ENCODE results near the gene GDF10. TPM values are rescaled to one million over a fixed set of nuclear protein-coding genes. Genes with fewer than 3 reads are reported as not detected.

GDF10 gene
- total RNA-seq, 1 donor from 2014 or later = 0.74 TPM

DNA sequence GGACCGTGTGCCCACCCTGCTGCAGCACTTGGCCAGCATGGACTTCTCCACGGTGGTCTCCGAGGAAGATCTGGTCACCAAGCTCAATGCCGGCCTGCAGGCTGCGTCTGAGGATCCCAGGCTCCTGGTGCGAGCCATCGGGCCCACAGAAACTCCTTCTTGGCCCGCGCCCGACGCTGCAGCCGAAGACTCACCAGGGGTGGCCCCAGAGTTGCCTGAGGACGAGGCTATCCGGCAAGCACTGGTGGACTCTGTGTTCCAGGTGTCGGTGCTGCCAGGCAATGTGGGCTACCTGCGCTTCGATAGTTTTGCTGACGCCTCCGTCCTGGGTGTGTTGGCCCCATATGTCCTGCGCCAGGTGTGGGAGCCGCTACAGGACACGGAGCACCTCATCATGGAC is 49.5 kb downstream of the GDF10 start:
- H3K4me3 Mint-ChIP-seq (ENCODE audit: unreplicated experiment) = no peak overlapping the region
- no peak for DNase-seq (ENCODE audit: low spot score)
- no peaks in the 10 kb centered on the region for H3K36me3 Mint-ChIP-seq (ENCODE audit: low read depth, unreplicated experiment)
- H3K9me3 Mint-ChIP-seq (ENCODE audit: unreplicated experiment) = no peaks in the 10 kb centered on the region
- H3K4me1 Mint-ChIP-seq (ENCODE audit: unreplicated experiment) = no peaks in the 10 kb centered on the region
- H3K27me3 Mint-ChIP-seq (ENCODE audit: unreplicated experiment) = peaks cover 7% of the 10 kb centered on the region
- H3K27ac Mint-ChIP-seq (ENCODE audit: unreplicated experiment) = no peak overlapping the region
- TF ChIP-seq CTCF (IDR thresholded peaks at IDR 0.05; ENCODE audit: unreplicated experiment) = no peak

GRCh38 chr10:47349941-47350371 is 50.0 kb downstream of the GDF10 start:
- Mint-ChIP-seq H3K27ac (ENCODE audit: unreplicated experiment) (no peak overlapping the region), H3K36me3 (ENCODE audit: low read depth, unreplicated experiment) (no peaks in the 10 kb centered on the region), H3K4me3 (ENCODE audit: unreplicated experiment) (no peak overlapping the region), H3K27me3 (ENCODE audit: unreplicated experiment) (peaks cover 7% of the 10 kb centered on the region), H3K4me1 (ENCODE audit: unreplicated experiment) (no peaks in the 10 kb centered on the region), H3K9me3 (ENCODE audit: unreplicated experiment) (no peaks in the 10 kb centered on the region)
- TF ChIP-seq CTCF (IDR thresholded peaks at IDR 0.05; ENCODE audit: unreplicated experiment) = no peak
- no peak for DNase-seq (ENCODE audit: low spot score)

- Mint-ChIP-seq H3K9me3 (ENCODE audit: unreplicated experiment) (no peaks in the 10 kb centered on the region), H3K27me3 (ENCODE audit: unreplicated experiment) (peaks cover 7% of the 10 kb centered on the region), H3K27ac (ENCODE audit: unreplicated experiment) (no peak overlapping the region), H3K4me1 (ENCODE audit: unreplicated experiment) (no peaks in the 10 kb centered on the region), H3K36me3 (ENCODE audit: low read depth, unreplicated experiment) (no peaks in the 10 kb centered on the region), H3K4me3 (ENCODE audit: unreplicated experiment) (no peak overlapping the region)
- DNase-seq (ENCODE audit: low spot score) = no peak
- no peak for TF ChIP-seq CTCF (IDR thresholded peaks at IDR 0.05; ENCODE audit: unreplicated experiment)
Measured at GRCh38 chr10:47350671-47351640, 51.0 kb downstream of the GDF10 start.

GRCh38 chr10:47351899-47352815 is 52.2 kb downstream of the GDF10 start:
- no peak overlapping the region for H3K4me3 Mint-ChIP-seq (ENCODE audit: unreplicated experiment)
- DNase-seq (ENCODE audit: low spot score) = no peak
- no peaks in the 10 kb centered on the region for H3K36me3 Mint-ChIP-seq (ENCODE audit: low read depth, unreplicated experiment)
- TF ChIP-seq CTCF (IDR thresholded peaks at IDR 0.05; ENCODE audit: unreplicated experiment) = no peak
- H3K27me3 Mint-ChIP-seq (ENCODE audit: unreplicated experiment) = peaks cover 7% of the 10 kb centered on the region
- H3K4me1 Mint-ChIP-seq (ENCODE audit: unreplicated experiment) = no peaks in the 10 kb centered on the region
- H3K9me3 Mint-ChIP-seq (ENCODE audit: unreplicated experiment) = no peaks in the 10 kb centered on the region
- H3K27ac Mint-ChIP-seq (ENCODE audit: unreplicated experiment) = no peak overlapping the region

All from endothelial cell (in vitro differentiated cells).